Thoracic aorta (tissue), 2 donors: ENCODE data around the gene BAHD1. TPM values are rescaled to one million over a fixed set of nuclear protein-coding genes. Genes with fewer than 3 reads are reported as not detected.

Experiments
- ATAC-seq: fragments of 150-250 bp; one replicate; pipeline ENCODE4 v1.8.0; 2017; ENCODE audit warnings: low read depth; ENCODE audit not compliant: insufficient number of reproducible peaks, low FRiP score
- DNase-seq: peaks from one replicate; pipeline ENCODE4 v3.0.0-alpha.2; 2020; ENCODE audit warnings: low spot score
- H3K27ac ChIP-seq, 2 donors: fragments of 200-600 bp; sonication (generic); 1 replicate in 1 of 2; 2 replicates in 1 of 2; pipeline ENCODE4 v1.5.1; 2016; ENCODE audit warnings: mild to moderate bottlenecking in 2 of 2, moderate library complexity in 2 of 2
- H3K27me3 ChIP-seq: fragments of 200-600 bp; sonication (generic); replicated peaks from 2 replicates; pipeline ENCODE4 v1.6.0; 2016; ENCODE audit warnings: mild to moderate bottlenecking; ENCODE audit not compliant: insufficient read depth
- H3K36me3 ChIP-seq: fragments of 200-600 bp; sonication (generic); one replicate; pipeline ENCODE4 v1.5.1; 2016
- H3K4me1 ChIP-seq, 2 donors: fragments of 200-600 bp; sonication (generic); 1 replicate in 1 of 2; 2 replicates in 1 of 2; pipeline versions ENCODE4 v1.5.1 to v1.6.0; 2016; ENCODE audit warnings: low read depth in 2 of 2, mild to moderate bottlenecking in 1 of 2; ENCODE audit not compliant: control insufficient read depth in 1 of 2
- H3K4me3 ChIP-seq: fragments of 200-600 bp; sonication (generic); 2 replicates; pipeline ENCODE4 v1.5.1; 2016; ENCODE audit warnings: mild to moderate bottlenecking
- H3K9me3 ChIP-seq: fragments of 200-600 bp; sonication (generic); 2 replicates; pipeline ENCODE4 v1.5.1; 2016
- CTCF ChIP-seq: fragments of 200-600 bp; sonication (generic); IDR thresholded peaks from one replicate; pipeline ENCODE4 v1.5.1; 2019; ENCODE audit warnings: antibody characterized with exemption
- total RNA-seq, 2 donors: library from RNA; depleted of rRNA; stranded (reverse); fragments of >200 nt; gene quantifications; one replicate each; pipeline versions ENCODE4 v1.1.0 to v1.2.3, GENCODE V29; 2016

BAHD1 gene
- total RNA-seq, 2 donors from 2014 or later = 10.7 to 14.0 TPM

- H3K4me1 ChIP-seq = no peaks in the 10 kb centered on the region
- ATAC-seq = no peak
- no peak overlapping the region for H3K4me3 ChIP-seq
- H3K9me3 ChIP-seq = no peaks in the 10 kb centered on the region
- no peak for TF ChIP-seq CTCF
- H3K27me3 ChIP-seq = no peaks in the 10 kb centered on the region
- H3K27ac ChIP-seq = no peak overlapping the region
- peaks cover 52% of the 10 kb centered on the region for H3K36me3 ChIP-seq
- DNase-seq = no peak
These were observed 23.3 kb downstream of the BAHD1 start for GRCh38 chr15:40463886-40464545.

- Histone ChIP-seq H3K27me3 (no peaks in the 10 kb centered on the region), H3K27ac (no peak overlapping the region), H3K4me3 (no peak overlapping the region), H3K9me3 (no peaks in the 10 kb centered on the region), H3K4me1 (no peaks in the 10 kb centered on the region), H3K36me3 (peaks cover 46% of the 10 kb centered on the region)
- TF ChIP-seq CTCF = no peak
- no peak for ATAC-seq
- no peak for DNase-seq
These were observed 23.9 kb downstream of the BAHD1 start for GRCh38 chr15:40464595-40465185.

- TF ChIP-seq CTCF = no peak
- Histone ChIP-seq H3K4me3 (no peak overlapping the region), H3K4me1 (peaks cover 0 to 7% of the 10 kb centered on the region in 2 donors), H3K27ac (no peak overlapping the region), H3K27me3 (no peaks in the 10 kb centered on the region), H3K9me3 (no peaks in the 10 kb centered on the region), H3K36me3 (peaks cover 45% of the 10 kb centered on the region)
- DNase-seq (no peak), ATAC-seq (no peak)
These were observed 25.2 kb downstream of the BAHD1 start for GRCh38 chr15:40465939-40466338.

- Histone ChIP-seq H3K27me3 (no peaks in the 10 kb centered on the region), H3K4me1 (peaks cover 0 to 9% of the 10 kb centered on the region in 2 donors), H3K27ac (no peak overlapping the region), H3K36me3 (peaks cover 45% of the 10 kb centered on the region), H3K4me3 (no peak overlapping the region), H3K9me3 (no peaks in the 10 kb centered on the region)
- DNase-seq = no peak
- no peak for ATAC-seq
- no peak for TF ChIP-seq CTCF
These were observed 25.9 kb downstream of the BAHD1 start for GRCh38 chr15:40466426-40467260.

- Histone ChIP-seq H3K4me3 (no peak overlapping the region), H3K27ac (no peak overlapping the region), H3K27me3 (no peaks in the 10 kb centered on the region), H3K36me3 (peaks cover 41% of the 10 kb centered on the region), H3K4me1 (peaks cover 3 to 15% of the 10 kb centered on the region in 2 donors), H3K9me3 (no peaks in the 10 kb centered on the region)
- DNase-seq (no peak), ATAC-seq (no peak)
- TF ChIP-seq CTCF = no peak
These were observed 26.5 kb downstream of the BAHD1 start for GRCh38 chr15:40467261-40467615.
